ENCODE results near the gene NLGN4X. TPM values are rescaled to one million over a fixed set of nuclear protein-coding genes. Genes with fewer than 3 reads are reported as not detected.

The NLGN4X gene
- total RNA-seq, 1 donor from 2014 or later = 51.3 TPM

GRCh38 chrX:6002056-6002455 lies 226.6 kb downstream of the NLGN4X start:
- TF ChIP-seq CTCF (IDR thresholded peaks at IDR 0.05; ENCODE audit: unreplicated experiment) = no peak
- Mint-ChIP-seq H3K9me3 (ENCODE audit: unreplicated experiment) (no peaks in the 10 kb centered on the region), H3K4me1 (ENCODE audit: unreplicated experiment) (peaks cover 8% of the 10 kb centered on the region), H3K4me3 (ENCODE audit: unreplicated experiment) (no peak overlapping the region), H3K36me3 (ENCODE audit: low read depth, unreplicated experiment) (no peaks in the 10 kb centered on the region), H3K27ac (ENCODE audit: unreplicated experiment) (no peak overlapping the region), H3K27me3 (ENCODE audit: unreplicated experiment) (no peaks in the 10 kb centered on the region)
- no peak for DNase-seq (ENCODE audit: low spot score)

GRCh38 chrX:5998901-5999300 lies 229.8 kb downstream of the NLGN4X start:
- Mint-ChIP-seq H3K36me3 (ENCODE audit: low read depth, unreplicated experiment) (no peaks in the 10 kb centered on the region), H3K27ac (ENCODE audit: unreplicated experiment) (no peak overlapping the region), H3K4me3 (ENCODE audit: unreplicated experiment) (no peak overlapping the region)

GRCh38 chrX:5998456-5998855 lies 230.2 kb downstream of the NLGN4X start:
- H3K27ac Mint-ChIP-seq (ENCODE audit: unreplicated experiment) = no peak overlapping the region
- H3K4me1 Mint-ChIP-seq (ENCODE audit: unreplicated experiment) = peaks cover 8% of the 10 kb centered on the region
- no peak for TF ChIP-seq CTCF (IDR thresholded peaks at IDR 0.05; ENCODE audit: unreplicated experiment)
- no peaks in the 10 kb centered on the region for H3K27me3 Mint-ChIP-seq (ENCODE audit: unreplicated experiment)
- no peak overlapping the region for H3K4me3 Mint-ChIP-seq (ENCODE audit: unreplicated experiment)
- no peaks in the 10 kb centered on the region for H3K9me3 Mint-ChIP-seq (ENCODE audit: unreplicated experiment)
- no peaks in the 10 kb centered on the region for H3K36me3 Mint-ChIP-seq (ENCODE audit: low read depth, unreplicated experiment)
- DNase-seq (ENCODE audit: low spot score) = no peak

More at GRCh38 chrX:5998901-5999300, 229.8 kb downstream of the NLGN4X start:
- Mint-ChIP-seq H3K9me3 (ENCODE audit: unreplicated experiment) (no peaks in the 10 kb centered on the region), H3K27me3 (ENCODE audit: unreplicated experiment) (no peaks in the 10 kb centered on the region), H3K4me1 (ENCODE audit: unreplicated experiment) (peaks cover 8% of the 10 kb centered on the region)
- no peak for TF ChIP-seq CTCF (IDR thresholded peaks at IDR 0.05; ENCODE audit: unreplicated experiment)
- no peak for DNase-seq (ENCODE audit: low spot score)

GRCh38 chrX:5991393-5991792 lies 237.3 kb downstream of the NLGN4X start:
- H3K4me1 Mint-ChIP-seq (ENCODE audit: unreplicated experiment) = no peaks in the 10 kb centered on the region
- DNase-seq (ENCODE audit: low spot score) = no peak
- no peak overlapping the region for H3K27ac Mint-ChIP-seq (ENCODE audit: unreplicated experiment)
- H3K36me3 Mint-ChIP-seq (ENCODE audit: low read depth, unreplicated experiment) = no peaks in the 10 kb centered on the region
- H3K27me3 Mint-ChIP-seq (ENCODE audit: unreplicated experiment) = no peaks in the 10 kb centered on the region
- no peaks in the 10 kb centered on the region for H3K9me3 Mint-ChIP-seq (ENCODE audit: unreplicated experiment)
- no peak overlapping the region for H3K4me3 Mint-ChIP-seq (ENCODE audit: unreplicated experiment)
- TF ChIP-seq CTCF (IDR thresholded peaks at IDR 0.05; ENCODE audit: unreplicated experiment) = no peak

- H3K36me3 Mint-ChIP-seq (ENCODE audit: low read depth, unreplicated experiment) = no peaks in the 10 kb centered on the region
- no peak for TF ChIP-seq CTCF (IDR thresholded peaks at IDR 0.05; ENCODE audit: unreplicated experiment)
- no peaks in the 10 kb centered on the region for H3K4me1 Mint-ChIP-seq (ENCODE audit: unreplicated experiment)
- H3K4me3 Mint-ChIP-seq (ENCODE audit: unreplicated experiment) = no peak overlapping the region
- DNase-seq (ENCODE audit: low spot score) = no peak
- no peaks in the 10 kb centered on the region for H3K27me3 Mint-ChIP-seq (ENCODE audit: unreplicated experiment)
- no peaks in the 10 kb centered on the region for H3K9me3 Mint-ChIP-seq (ENCODE audit: unreplicated experiment)
- no peak overlapping the region for H3K27ac Mint-ChIP-seq (ENCODE audit: unreplicated experiment)
These were observed 249.3 kb downstream of the NLGN4X start for GRCh38 chrX:5979338-5979737.

Measured in endothelial cell (in vitro differentiated cells).